ENCODE measurements around the gene WDR1.

The WDR1 gene

DNA sequence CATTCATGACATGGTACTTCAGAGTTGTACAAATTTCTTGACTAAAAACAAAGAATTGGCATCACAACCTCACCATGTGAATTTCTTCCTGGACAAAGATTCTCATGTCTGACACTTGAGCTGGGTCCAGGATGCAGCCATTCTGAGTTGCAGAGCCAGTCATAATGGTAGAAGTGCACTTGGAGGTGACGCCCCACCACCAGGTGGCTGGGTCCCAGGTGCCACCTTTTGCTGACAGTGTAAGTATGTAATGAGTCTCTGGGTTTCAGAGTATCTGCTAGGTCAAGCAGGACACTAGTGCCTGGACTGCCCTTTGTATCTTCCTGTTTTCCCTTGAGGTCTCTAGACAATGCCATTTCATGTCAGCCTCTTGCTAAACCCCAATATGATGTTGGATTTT is 36.6 kb upstream of the WDR1 start:
- Histone ChIP-seq H3K9ac (ENCODE audit: low read depth, low read length) (no peak overlapping the region), H3K4me1 (ENCODE audit: control insufficient read depth, insufficient read depth, low read length) (peaks cover 5% of the 10 kb centered on the region), H3K9me3 (ENCODE audit: control insufficient read depth, insufficient read depth, low read length) (no peaks in the 10 kb centered on the region), H3K27me3 (ENCODE audit: control insufficient read depth, insufficient read depth, low read length) (no peaks in the 10 kb centered on the region), H3K4me3 (ENCODE audit: low read depth, low read length) (no peak overlapping the region), H3K36me3 (ENCODE audit: control insufficient read depth, insufficient read depth, low read length) (no peaks in the 10 kb centered on the region)

DNA sequence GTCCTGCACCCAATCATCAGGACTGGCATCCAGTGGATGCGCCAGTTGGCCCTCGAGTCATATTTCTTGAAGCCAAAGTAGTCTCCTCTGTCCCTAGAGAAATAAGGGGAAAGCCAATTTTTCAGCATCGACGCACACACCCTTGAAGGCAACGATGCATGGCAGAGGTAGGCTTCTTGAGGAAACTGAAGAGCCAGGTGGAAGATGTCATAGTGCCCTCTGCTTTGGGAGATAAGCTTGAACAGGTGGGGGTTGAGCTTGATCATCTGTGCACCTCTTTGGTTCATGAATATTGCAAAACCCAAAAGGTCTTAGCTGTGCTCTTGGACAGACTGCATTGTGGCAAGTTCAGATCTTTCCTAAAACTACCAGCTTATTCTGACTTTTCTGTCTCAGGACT is 34.6 kb upstream of the WDR1 start:
- no peaks in the 10 kb centered on the region for H3K4me1 ChIP-seq (ENCODE audit: control insufficient read depth, insufficient read depth, low read length)
- no peaks in the 10 kb centered on the region for H3K36me3 ChIP-seq (ENCODE audit: control insufficient read depth, insufficient read depth, low read length)
- H3K27me3 ChIP-seq (ENCODE audit: control insufficient read depth, insufficient read depth, low read length) = no peaks in the 10 kb centered on the region
- no peak overlapping the region for H3K9ac ChIP-seq (ENCODE audit: low read depth, low read length)
- H3K4me3 ChIP-seq (ENCODE audit: low read depth, low read length) = no peak overlapping the region
- no peaks in the 10 kb centered on the region for H3K9me3 ChIP-seq (ENCODE audit: control insufficient read depth, insufficient read depth, low read length)

DNA sequence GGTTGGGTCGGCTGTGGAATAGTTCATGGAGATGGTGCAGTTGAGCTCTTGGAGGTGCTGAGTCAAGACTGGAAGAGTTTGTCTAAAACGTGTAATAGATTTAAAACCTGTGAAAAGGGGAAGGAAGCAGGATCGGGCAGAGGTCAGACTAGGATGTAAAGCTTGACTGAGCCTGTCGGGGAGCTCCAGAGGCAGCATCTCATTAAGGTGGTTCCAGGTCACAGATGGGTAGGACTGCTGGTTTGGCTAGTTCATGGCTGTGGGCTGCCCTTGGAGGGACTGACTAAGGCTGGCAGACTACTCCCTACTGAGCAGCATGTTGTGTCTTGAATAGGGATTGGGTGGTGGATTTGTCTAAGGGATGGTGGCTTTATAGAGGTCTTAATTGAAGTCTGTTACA is 28.4 kb upstream of the WDR1 start:
- H3K9ac ChIP-seq (ENCODE audit: low read depth, low read length) = no peak overlapping the region
- no peak overlapping the region for H3K4me3 ChIP-seq (ENCODE audit: low read depth, low read length)
- H3K36me3 ChIP-seq (ENCODE audit: control insufficient read depth, insufficient read depth, low read length) = no peaks in the 10 kb centered on the region
- no peaks in the 10 kb centered on the region for H3K9me3 ChIP-seq (ENCODE audit: control insufficient read depth, insufficient read depth, low read length)
- no peaks in the 10 kb centered on the region for H3K4me1 ChIP-seq (ENCODE audit: control insufficient read depth, insufficient read depth, low read length)
- H3K27me3 ChIP-seq (ENCODE audit: control insufficient read depth, insufficient read depth, low read length) = peaks cover 8% of the 10 kb centered on the region

DNA sequence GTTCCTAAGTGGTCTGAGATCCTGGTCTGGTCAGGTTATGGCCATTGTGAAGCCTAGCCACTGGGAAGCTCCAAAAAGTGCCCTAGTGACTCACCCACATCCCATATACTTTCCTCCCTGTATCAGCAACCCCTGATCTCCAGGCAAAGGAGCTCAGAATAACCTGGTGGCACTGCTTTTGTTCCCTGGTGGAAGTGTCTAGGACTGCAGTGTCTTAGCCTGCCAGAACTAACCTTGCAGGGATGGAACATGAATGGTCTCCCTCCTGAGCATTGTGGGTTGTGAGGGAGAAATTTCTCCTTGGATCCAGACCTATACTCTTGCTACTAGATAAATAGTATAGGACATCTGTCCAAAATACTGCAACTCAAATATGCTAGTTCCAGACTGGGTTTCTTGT is 27.9 kb upstream of the WDR1 start:
- Histone ChIP-seq H3K9me3 (ENCODE audit: control insufficient read depth, insufficient read depth, low read length) (no peaks in the 10 kb centered on the region), H3K4me3 (ENCODE audit: low read depth, low read length) (no peak overlapping the region), H3K9ac (ENCODE audit: low read depth, low read length) (no peak overlapping the region), H3K36me3 (ENCODE audit: control insufficient read depth, insufficient read depth, low read length) (no peaks in the 10 kb centered on the region), H3K27me3 (ENCODE audit: control insufficient read depth, insufficient read depth, low read length) (peaks cover 8% of the 10 kb centered on the region), H3K4me1 (ENCODE audit: control insufficient read depth, insufficient read depth, low read length) (no peaks in the 10 kb centered on the region)

DNA sequence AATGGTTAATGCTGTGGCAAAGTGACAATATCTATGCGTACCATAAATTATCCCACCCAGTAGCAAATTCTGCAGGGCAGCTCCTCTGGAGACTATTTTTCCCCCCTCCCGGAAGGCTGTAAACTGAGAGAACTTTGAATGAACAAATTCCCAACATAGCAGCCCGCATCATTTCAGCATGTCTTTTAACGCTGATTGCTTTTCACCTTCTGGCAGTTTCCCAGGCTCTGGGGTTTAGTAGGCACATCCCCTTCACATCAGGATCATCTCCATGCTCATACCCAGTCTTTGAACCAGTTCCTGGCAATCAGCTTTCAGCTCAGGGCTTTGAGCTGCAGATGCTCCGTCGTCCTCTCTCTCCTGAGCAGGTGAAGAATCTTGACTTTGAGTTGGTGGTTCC is 26.6 kb upstream of the WDR1 start:
- H3K36me3 ChIP-seq (ENCODE audit: control insufficient read depth, insufficient read depth, low read length) = no peaks in the 10 kb centered on the region
- peaks cover 8% of the 10 kb centered on the region for H3K27me3 ChIP-seq (ENCODE audit: control insufficient read depth, insufficient read depth, low read length)
- no peaks in the 10 kb centered on the region for H3K9me3 ChIP-seq (ENCODE audit: control insufficient read depth, insufficient read depth, low read length)
- H3K4me1 ChIP-seq (ENCODE audit: control insufficient read depth, insufficient read depth, low read length) = no peaks in the 10 kb centered on the region
- H3K4me3 ChIP-seq (ENCODE audit: low read depth, low read length) = no peak overlapping the region
- no peak overlapping the region for H3K9ac ChIP-seq (ENCODE audit: low read depth, low read length)

DNA sequence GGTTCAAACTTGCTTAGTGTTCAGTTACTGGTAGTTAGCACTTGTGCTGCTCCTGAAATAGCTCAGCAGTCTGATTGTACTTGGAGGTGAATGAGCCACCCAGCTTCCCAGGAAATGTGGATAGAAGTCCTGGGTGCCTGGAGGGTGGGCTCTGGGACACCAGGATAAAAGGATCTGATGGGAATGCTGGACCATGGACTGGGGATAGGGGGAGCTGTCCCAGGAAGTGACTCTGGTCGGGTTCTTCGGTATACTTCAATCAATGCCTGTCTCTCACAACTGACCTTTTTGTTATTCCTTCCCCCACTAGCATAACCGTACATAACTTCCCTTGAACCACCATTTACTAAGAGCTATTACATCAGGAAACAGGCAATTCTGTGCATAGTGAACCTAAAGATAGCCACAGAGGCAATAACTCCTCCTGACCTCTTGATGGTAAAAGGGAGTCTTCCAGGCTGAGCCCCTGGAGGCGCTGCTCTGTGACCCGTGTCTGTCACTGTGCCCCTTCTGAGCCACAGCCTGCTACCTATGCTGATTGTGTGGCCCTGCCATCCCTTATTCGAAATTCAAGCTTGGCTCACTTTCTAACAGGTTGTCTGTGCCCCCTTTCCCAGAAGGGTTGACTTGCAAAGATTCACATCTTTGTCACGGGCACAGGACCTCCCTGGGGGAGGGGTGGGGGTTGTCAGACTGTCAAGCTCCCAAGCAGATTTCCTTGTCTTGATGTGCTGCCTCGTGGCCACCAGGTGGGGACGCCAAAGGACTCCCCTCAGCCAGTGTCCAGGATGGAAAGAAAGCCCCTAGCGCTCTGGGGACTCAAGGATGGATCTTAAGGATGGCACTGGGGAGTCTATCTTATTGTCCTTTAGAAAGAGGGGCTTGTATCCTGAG is 24.5 kb upstream of the WDR1 start:
- Histone ChIP-seq H3K36me3 (ENCODE audit: control insufficient read depth, insufficient read depth, low read length) (no peaks in the 10 kb centered on the region), H3K9me3 (ENCODE audit: control insufficient read depth, insufficient read depth, low read length) (no peaks in the 10 kb centered on the region), H3K9ac (ENCODE audit: low read depth, low read length) (no peak overlapping the region), H3K4me3 (ENCODE audit: low read depth, low read length) (peak overlapping the region; percentile 27), H3K4me1 (ENCODE audit: control insufficient read depth, insufficient read depth, low read length) (no peaks in the 10 kb centered on the region), H3K27me3 (ENCODE audit: control insufficient read depth, insufficient read depth, low read length) (peaks cover 8% of the 10 kb centered on the region)

DNA sequence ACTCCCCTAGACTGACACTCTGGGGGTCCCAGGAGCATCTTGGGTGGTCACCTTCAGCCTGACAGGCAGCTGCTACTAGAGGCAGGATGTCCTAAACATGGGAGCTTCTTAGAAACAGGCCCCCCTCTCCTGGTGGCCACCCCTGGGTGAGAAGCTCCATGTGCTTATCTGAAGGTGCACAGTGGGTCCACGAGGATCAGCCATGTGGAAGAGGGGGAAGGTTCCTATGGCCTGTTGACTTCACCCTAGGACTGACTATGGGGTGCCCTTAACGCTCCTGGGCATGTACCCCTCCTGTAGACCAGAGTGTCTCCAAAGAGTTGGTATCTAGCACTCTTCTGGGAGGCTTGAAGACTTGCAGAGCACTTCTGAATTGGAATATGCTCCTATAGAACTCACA is 22.9 kb upstream of the WDR1 start:
- Histone ChIP-seq H3K4me3 (ENCODE audit: low read depth, low read length) (no peak overlapping the region), H3K36me3 (ENCODE audit: control insufficient read depth, insufficient read depth, low read length) (no peaks in the 10 kb centered on the region), H3K9ac (ENCODE audit: low read depth, low read length) (no peak overlapping the region), H3K27me3 (ENCODE audit: control insufficient read depth, insufficient read depth, low read length) (peaks cover 8% of the 10 kb centered on the region), H3K9me3 (ENCODE audit: control insufficient read depth, insufficient read depth, low read length) (no peaks in the 10 kb centered on the region), H3K4me1 (ENCODE audit: control insufficient read depth, insufficient read depth, low read length) (no peaks in the 10 kb centered on the region)

DNA sequence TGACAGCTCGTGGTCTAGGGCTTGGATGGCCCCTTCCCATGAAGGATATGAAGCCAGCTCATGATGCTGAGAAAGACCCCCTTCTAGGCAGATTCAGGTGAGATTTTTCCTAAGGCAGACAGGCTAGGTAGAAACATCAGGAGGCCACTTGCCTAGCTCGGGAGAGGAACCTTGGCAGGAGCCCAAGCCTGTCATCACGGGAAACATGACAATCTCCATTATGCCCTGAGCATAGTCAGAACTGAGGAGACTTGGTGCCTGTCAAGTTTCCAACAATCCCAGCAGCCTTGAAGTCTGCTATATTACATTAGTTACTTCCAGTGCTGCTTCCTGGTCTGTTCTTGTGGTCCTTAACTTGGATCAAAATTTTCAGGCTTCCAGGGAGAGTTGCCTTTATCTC is 18.7 kb upstream of the WDR1 start:
- no peaks in the 10 kb centered on the region for H3K27me3 ChIP-seq (ENCODE audit: control insufficient read depth, insufficient read depth, low read length)
- no peak overlapping the region for H3K4me3 ChIP-seq (ENCODE audit: low read depth, low read length)
- no peak overlapping the region for H3K9ac ChIP-seq (ENCODE audit: low read depth, low read length)
- no peaks in the 10 kb centered on the region for H3K9me3 ChIP-seq (ENCODE audit: control insufficient read depth, insufficient read depth, low read length)
- H3K4me1 ChIP-seq (ENCODE audit: control insufficient read depth, insufficient read depth, low read length) = no peaks in the 10 kb centered on the region
- H3K36me3 ChIP-seq (ENCODE audit: control insufficient read depth, insufficient read depth, low read length) = no peaks in the 10 kb centered on the region

DNA sequence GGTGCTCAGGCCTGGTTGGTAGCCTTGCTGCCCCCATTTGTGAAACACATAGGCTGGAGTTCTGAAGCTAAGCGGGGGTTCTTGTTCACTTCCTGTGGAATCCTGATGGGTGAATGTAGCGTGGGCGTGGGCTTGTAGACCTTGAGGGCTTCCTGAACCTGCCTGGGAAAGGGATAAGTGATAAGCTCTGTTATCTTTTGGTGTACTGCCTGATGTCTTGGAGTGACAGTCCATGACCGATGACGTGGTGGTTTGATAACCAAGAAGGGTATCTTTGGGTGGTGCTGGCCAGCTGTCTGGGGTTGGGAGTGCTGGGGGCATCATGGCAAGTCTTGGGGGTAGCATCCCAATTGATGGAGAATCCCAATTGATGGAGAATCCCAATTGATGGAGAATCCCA is 17.5 kb upstream of the WDR1 start:
- H3K9me3 ChIP-seq (ENCODE audit: control insufficient read depth, insufficient read depth, low read length) = no peaks in the 10 kb centered on the region
- H3K4me1 ChIP-seq (ENCODE audit: control insufficient read depth, insufficient read depth, low read length) = no peaks in the 10 kb centered on the region
- H3K4me3 ChIP-seq (ENCODE audit: low read depth, low read length) = no peak overlapping the region
- H3K27me3 ChIP-seq (ENCODE audit: control insufficient read depth, insufficient read depth, low read length) = no peaks in the 10 kb centered on the region
- no peak overlapping the region for H3K9ac ChIP-seq (ENCODE audit: low read depth, low read length)
- no peaks in the 10 kb centered on the region for H3K36me3 ChIP-seq (ENCODE audit: control insufficient read depth, insufficient read depth, low read length)

DNA sequence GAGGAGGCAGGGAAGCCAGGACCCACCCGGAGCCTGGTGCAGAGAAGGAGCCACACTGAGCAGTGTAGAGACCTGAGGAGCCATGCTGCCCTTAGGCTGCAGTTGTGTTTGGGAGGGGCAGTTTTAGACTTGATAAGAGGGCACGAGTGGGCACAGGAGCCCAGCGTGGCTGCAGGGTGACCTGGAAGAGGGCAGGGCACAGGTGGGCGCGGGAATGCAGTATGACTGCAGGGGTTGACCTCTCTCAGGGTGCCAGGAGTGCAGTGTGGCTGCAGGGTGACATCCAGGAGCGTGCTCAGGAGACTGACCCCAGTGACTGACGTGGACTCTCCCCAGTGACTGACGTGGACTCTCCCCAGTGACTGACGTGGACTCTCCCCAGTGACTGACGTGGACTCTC is 14.6 kb upstream of the WDR1 start:
- Histone ChIP-seq H3K9me3 (ENCODE audit: control insufficient read depth, insufficient read depth, low read length) (no peaks in the 10 kb centered on the region), H3K36me3 (ENCODE audit: control insufficient read depth, insufficient read depth, low read length) (no peaks in the 10 kb centered on the region), H3K9ac (ENCODE audit: low read depth, low read length) (no peak overlapping the region), H3K4me3 (ENCODE audit: low read depth, low read length) (no peak overlapping the region), H3K4me1 (ENCODE audit: control insufficient read depth, insufficient read depth, low read length) (no peaks in the 10 kb centered on the region), H3K27me3 (ENCODE audit: control insufficient read depth, insufficient read depth, low read length) (no peaks in the 10 kb centered on the region)

DNA sequence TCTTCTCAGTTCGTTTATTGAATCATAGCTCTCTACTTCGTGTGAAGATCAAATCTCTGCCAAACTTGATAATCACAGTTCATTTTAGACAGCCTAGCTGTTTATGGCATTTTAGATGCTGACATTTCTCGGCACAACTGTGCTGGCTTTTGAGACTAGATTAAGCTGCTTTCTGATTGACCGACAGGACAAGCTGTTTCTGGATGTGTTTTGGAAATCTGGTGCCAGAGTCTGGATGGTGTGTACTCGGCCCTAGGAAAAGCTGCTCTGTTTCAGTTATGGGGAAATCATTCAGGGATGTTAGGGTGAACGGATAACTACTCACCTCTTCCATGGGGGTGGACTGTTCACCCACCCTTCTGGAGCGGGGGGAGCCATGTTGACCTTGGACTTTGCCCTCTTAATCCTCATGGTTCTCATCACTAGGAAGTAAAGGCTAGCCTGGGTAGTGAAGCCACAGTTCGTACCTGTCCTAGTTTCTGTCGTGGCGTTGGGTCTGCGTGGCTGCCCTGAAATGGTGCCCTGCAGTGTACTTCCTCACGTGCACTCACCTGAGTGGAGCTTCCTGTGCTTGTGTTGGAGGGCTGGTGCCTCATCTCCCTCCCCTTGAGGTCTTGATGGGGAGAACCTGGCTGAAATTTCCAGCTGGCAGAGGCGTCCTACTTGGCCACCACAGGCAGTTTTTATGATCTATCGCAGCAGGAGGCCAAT is 13.7 kb upstream of the WDR1 start:
- Histone ChIP-seq H3K4me1 (ENCODE audit: control insufficient read depth, insufficient read depth, low read length) (no peaks in the 10 kb centered on the region), H3K36me3 (ENCODE audit: control insufficient read depth, insufficient read depth, low read length) (no peaks in the 10 kb centered on the region), H3K9me3 (ENCODE audit: control insufficient read depth, insufficient read depth, low read length) (no peaks in the 10 kb centered on the region), H3K27me3 (ENCODE audit: control insufficient read depth, insufficient read depth, low read length) (no peaks in the 10 kb centered on the region), H3K9ac (ENCODE audit: low read depth, low read length) (no peak overlapping the region), H3K4me3 (ENCODE audit: low read depth, low read length) (no peak overlapping the region)

Data from iPS-15b (cell line).